ENCODE data around the gene FAM83F.

FAM83F gene

GRCh38 chr22:40029189-40029890, 34.6 kb downstream of the FAM83F start:
- no peaks in the 10 kb centered on the region for H3K27me3 ChIP-seq (ENCODE audit: insufficient read depth, low read depth, severe bottlenecking)
- H3K9me3 ChIP-seq (ENCODE audit: severe bottlenecking) = no peaks in the 10 kb centered on the region
- DNase-seq = no peak
- no peaks in the 10 kb centered on the region for H3K36me3 ChIP-seq
- no peak overlapping the region for H3K4me3 ChIP-seq (ENCODE audit: low read depth, low read length)
- H3K27ac ChIP-seq = no peak overlapping the region
- TF ChIP-seq CTCF (IDR thresholded peaks at IDR 0.05; ENCODE audit: low read depth, low read length) = no peak

GRCh38 chr22:40030026-40030757, 35.4 kb downstream of the FAM83F start:
- no peaks in the 10 kb centered on the region for H3K36me3 ChIP-seq
- H3K27me3 ChIP-seq (ENCODE audit: insufficient read depth, low read depth, severe bottlenecking) = no peaks in the 10 kb centered on the region
- no peak for DNase-seq
- TF ChIP-seq CTCF (IDR thresholded peaks at IDR 0.05; ENCODE audit: low read depth, low read length) = no peak
- no peak overlapping the region for H3K27ac ChIP-seq
- no peaks in the 10 kb centered on the region for H3K9me3 ChIP-seq (ENCODE audit: severe bottlenecking)
- no peak overlapping the region for H3K4me3 ChIP-seq (ENCODE audit: low read depth, low read length)

- TF ChIP-seq CTCF (IDR thresholded peaks at IDR 0.05; ENCODE audit: low read depth, low read length) = no peak
These were observed 36.0 kb downstream of the FAM83F start for GRCh38 chr22:40030758-40031095.

GRCh38 chr22:40031766-40032470, 37.2 kb downstream of the FAM83F start:
- no peak overlapping the region for H3K4me3 ChIP-seq (ENCODE audit: low read depth, low read length)
- H3K36me3 ChIP-seq = no peaks in the 10 kb centered on the region
- H3K27me3 ChIP-seq (ENCODE audit: insufficient read depth, low read depth, severe bottlenecking) = no peaks in the 10 kb centered on the region
- no peak for TF ChIP-seq CTCF (IDR thresholded peaks at IDR 0.05; ENCODE audit: low read depth, low read length)
- no peak for DNase-seq
- H3K9me3 ChIP-seq (ENCODE audit: severe bottlenecking) = no peaks in the 10 kb centered on the region
- no peak overlapping the region for H3K27ac ChIP-seq

More at GRCh38 chr22:40030758-40031095, 36.0 kb downstream of the FAM83F start:
- Histone ChIP-seq H3K9me3 (ENCODE audit: severe bottlenecking) (no peaks in the 10 kb centered on the region), H3K27ac (no peak overlapping the region), H3K36me3 (no peaks in the 10 kb centered on the region), H3K4me3 (ENCODE audit: low read depth, low read length) (no peak overlapping the region), H3K27me3 (ENCODE audit: insufficient read depth, low read depth, severe bottlenecking) (no peaks in the 10 kb centered on the region)
- no peak for DNase-seq

GRCh38 chr22:40033586-40034380, 39.0 kb downstream of the FAM83F start:
- Histone ChIP-seq H3K9me3 (ENCODE audit: severe bottlenecking) (no peaks in the 10 kb centered on the region), H3K27me3 (ENCODE audit: insufficient read depth, low read depth, severe bottlenecking) (no peaks in the 10 kb centered on the region), H3K36me3 (no peaks in the 10 kb centered on the region), H3K27ac (no peak overlapping the region), H3K4me3 (ENCODE audit: low read depth, low read length) (no peak overlapping the region)
- DNase-seq = no peak
- TF ChIP-seq CTCF (IDR thresholded peaks at IDR 0.05; ENCODE audit: low read depth, low read length) = no peak
